HG02973 (cell line): Measurements from ENCODE around the gene TTC5.
A peak's percentile ranks its signal among the peaks of the same experiment; 100 is the strongest.
"Not testable (repeated sequence)": the region's sequence is repeated elsewhere in the genome, so short reads cannot be mapped to it uniquely, and the experiment has no call there.

ENCODE experiments used
- ATAC-seq: cut with Tn5 transposase; IDR thresholded peaks from one replicate; pipeline ENCODE4 v1.9.1; 2021; ENCODE audit warnings: moderate library complexity; ENCODE audit not compliant: unreplicated experiment

The TTC5 gene

DNA sequence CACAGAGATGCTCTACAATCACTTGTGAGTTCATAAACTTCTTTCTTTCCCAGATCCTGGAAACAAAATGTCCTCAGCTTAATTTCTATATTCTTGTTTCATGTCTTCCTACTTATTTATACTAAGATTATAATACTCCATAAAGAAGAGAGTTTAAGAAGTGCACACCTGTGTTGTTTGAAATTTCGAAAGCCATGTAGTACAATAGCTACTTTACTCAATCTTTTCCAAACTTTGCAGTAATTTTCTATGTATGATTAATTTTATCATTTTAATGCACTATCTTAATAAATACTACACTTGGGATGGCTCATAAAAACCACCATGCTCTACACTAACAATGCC, 300 bp upstream of the TTC5 start:
- ATAC-seq = no peak

DNA sequence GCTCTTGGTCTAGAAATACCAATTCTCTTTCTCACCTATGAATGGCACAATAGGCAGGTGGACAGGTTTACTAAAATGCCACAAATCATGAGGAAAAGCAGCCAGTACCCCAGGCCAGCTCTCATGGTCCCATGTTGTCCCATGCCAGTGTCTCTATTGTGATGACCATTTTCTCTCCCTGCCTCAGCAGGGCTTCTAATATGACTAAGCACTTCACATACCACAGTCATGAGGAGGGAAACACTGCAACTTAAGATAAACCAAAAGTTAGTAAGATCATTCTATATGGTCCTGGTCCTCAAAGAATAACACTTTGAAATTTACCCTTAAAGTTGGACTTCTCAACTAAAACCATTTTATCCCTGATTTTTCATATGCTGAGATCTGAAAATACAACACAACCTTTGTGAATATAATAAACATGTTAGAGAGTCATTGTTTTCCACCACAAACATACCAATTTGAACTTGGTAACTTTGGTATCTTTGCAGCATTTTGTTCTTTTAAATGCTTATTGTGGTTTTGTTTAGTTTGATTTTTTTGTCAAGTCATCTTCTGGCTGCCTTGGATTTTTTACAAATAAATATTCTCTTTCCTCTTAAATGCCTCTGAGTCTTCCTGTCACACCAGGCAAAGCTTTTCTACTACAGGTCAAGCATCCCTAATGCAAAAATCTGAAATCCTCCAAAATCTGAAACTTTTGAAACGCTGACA, 3.6 kb downstream of the TTC5 start:
- no peak for ATAC-seq

DNA sequence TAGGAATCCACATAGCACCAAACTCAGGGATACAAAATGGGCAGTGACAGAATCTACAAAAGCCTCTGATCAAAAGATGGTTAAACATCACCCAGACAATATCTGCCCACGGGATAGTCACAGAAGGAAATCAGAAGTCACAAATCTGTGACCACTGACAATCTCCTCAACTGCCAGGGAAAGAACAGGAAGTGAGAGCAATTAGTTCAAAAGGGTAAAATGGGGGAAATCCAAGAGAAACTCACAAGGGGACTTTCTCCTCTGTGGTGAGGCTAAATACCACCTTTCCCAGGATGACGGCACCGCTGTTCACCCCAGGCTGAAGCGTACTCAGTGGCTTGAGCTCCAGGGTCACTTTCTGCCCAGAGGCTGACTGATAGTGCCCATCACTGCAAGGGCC, 10.7 kb downstream of the TTC5 start:
- peak; percentile 84 for ATAC-seq

DNA sequence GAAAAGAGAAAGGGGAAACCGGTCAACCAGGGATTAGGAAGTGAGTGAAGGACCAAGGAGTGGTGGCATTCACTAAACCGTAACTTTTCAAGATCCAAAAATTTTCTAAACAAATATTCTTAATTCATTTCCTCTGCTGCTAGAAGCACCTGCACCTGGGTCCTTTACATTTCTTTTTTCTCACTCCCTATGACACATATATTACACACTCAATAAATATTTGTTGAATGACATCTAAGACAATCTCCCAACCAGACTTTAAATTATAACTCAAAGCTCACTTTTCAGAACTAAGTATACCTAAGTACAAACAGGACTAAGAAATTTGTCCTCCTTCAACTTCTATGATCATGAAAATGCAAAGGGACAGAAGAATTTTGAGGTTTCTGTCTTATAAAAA, 11.1 kb downstream of the TTC5 start:
- no peak for ATAC-seq

DNA sequence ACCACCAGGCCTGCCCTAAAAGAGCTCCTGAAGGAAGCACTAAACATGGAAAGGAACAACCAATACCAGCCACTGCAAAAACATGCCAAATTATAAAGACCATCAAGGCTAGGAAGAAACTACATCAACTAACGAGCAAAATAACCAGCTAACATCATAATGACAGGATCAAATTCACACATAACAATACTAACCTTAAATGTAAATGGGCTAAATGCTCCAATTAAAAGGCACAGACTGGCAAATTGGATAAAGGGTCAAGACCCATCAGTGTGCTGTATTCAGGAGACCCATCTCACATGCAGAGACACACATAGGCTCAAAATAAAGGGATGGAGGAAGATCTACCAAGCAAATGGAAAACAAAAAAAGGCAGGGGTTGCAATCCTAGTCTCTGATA, 23.8 kb downstream of the TTC5 start:
- not testable (repeated sequence) for ATAC-seq

DNA sequence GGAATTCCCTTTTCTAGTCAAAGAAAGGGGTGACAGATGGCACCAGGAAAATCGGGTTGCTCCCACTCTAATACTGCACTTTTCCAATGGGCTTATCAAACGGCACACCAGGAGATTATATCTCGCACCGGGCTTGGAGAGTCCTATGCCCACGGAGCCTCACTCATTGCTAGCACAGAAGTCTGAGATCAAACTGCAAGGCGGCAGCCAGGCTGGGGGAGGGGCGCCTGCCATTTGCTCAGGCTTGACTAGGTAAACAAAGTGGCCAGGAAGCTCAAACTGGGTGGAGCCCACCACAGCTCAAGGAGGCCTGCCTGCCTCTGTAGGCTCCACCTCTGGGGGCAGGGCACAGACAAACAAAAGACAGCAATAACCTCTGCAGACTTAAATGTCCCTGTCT, 25.5 kb downstream of the TTC5 start:
- ATAC-seq = not testable (repeated sequence)

DNA sequence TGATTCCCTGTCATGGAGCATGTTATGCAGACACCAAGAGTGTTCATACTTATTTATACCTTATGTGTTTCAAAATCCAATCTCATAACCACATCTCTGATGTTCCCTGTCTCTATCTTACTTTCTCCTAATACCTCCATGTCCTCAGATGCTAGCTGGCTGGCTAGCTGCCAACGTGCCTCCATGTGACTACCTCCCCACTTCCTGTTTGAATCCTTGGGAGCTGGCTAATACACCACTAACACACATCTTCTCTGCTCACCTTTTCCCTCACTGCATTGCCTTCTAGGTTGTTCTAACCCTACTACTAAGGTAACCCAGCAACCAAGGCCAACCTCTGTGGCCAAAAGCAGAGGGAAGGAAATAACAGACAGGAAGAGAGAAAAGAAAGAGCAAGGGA, 27.3 kb downstream of the TTC5 start:
- no peak for ATAC-seq

DNA sequence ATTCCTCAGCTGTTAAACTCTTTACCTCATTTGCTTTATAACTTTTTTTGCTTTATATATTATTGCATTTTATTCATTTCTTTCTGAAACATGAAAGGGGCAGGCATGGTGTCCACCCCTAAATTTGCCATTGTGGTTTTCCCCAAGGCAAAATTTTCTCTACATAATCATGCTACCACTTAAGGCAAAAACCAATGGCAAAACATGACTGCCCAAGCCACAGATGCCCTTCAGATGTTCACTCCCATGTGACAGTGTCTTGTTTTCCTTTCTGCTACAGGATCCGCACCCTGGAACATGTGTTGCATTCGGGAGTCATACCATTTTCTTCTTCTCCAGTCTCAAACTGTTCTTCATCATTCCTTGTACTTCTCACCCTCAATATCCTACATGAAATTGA, 28.3 kb downstream of the TTC5 start:
- ATAC-seq = no peak

DNA sequence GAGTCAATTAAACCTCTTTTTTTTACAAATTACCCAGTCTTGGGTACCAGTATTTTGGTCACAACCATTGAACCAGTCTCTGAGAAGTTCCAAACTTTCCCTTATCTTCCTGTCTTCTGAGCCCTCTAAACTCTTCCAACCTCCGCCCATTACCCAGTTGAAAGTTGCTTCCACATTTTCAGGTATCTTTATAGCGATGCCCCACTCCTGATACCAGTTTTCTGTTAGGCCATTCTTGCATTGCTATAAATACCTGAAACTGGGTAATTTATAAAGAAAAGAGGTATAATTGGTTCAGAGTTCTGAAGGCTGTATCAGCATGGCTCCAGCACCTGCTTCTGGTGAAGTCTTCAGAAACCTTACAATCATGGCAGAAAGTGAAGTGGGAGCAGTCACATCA, 31.7 kb downstream of the TTC5 start:
- no peak for ATAC-seq

DNA sequence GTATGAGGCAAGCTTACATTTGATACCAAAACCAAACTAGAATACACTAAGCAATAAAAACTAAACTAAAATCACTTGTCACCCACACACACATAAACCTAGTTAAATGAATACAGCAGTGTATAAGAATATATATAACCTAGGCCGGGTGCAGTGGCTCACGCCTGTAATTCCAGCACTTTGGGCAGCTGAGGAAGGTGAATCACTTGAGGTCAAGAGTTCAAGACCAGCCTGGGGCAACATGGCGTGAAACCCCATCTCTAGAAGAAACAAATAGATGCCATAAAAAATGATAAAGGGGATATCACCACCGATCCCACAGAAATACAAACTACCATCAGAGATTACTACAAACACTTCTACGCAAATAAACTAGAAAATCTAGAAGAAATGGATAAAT, 41.4 kb downstream of the TTC5 start:
- not testable (repeated sequence) for ATAC-seq

DNA sequence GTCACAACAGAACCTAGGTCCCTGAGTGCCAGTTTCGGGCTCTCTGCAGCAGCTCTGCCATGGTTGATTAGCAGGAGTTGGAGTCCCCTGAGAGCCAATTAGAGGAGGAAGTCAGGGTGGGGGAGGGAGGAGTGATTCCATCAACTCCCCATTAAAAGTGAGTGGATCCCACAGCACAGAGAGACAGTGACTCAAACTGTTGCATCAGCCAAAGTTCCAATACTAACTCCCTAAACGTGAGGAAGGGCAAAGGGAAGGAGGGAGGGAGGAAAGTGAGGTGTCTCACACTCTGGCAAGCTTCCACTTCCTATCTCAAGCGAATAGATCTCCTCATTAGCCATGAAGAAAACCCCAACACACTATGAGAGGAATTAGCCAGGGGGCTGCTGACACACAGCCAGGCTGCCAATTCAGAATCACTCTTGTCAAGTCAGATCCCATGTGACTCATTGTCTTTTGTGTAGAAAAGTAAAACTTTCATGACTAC, 43.1 kb downstream of the TTC5 start:
- no peak for ATAC-seq

DNA sequence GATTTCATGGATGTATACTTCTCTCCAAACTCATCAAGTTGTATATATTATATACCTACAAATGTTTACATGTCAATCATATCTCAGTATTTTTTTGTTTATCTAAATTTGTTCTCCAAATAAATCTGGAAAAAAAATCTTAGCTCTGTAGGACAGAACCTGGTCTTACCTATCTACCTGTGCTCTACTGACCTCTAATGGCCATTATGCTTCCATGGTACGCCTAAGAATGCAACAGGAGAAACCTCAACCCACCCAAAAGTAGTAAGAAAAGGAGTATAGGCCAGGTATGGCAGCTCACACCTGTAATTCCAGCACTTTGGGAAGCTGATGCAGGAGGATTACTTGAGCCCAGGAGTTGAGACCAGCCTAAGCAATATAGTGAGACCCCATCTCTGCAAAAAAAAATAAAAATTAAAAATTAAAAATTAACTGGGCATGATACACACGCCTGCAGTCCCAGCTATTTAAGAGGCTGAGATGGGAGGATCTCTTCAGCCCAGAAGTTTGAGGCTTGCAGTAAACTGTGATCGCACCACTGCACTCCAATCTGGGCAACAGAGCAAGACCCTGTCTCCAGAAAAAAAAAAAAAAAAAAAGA, 58.0 kb downstream of the TTC5 start:
- ATAC-seq = no peak
